22Rv1 (cell line): ENCODE measurements around the gene GPC6.
A peak's percentile ranks its signal among the peaks of the same experiment; 100 is the strongest.

ENCODE experiments used
- H3K27ac ChIP-seq: fragments of 450-650 bp; 2 replicates; pipeline ENCODE4 v1.5.1; 2017
- CTCF ChIP-seq: fragments of 450-650 bp; IDR thresholded peaks from 2 replicates; pipeline ENCODE4 v1.5.1; 2017; ENCODE audit warnings: mild to moderate bottlenecking
- ZFX ChIP-seq: fragments of 450-650 bp; IDR thresholded peaks from 2 replicates; pipeline ENCODE4 v1.6.1; 2017; ENCODE audit warnings: antibody characterized with exemption, borderline replicate concordance

GPC6 gene

GRCh38 chr13:93967286-93967685 lies 740.7 kb downstream of the GPC6 start:
- H3K27ac ChIP-seq = peak overlapping the region; percentile 58
- no peak for TF ChIP-seq ZFX
- TF ChIP-seq CTCF = no peak

- no peak for TF ChIP-seq ZFX
- TF ChIP-seq CTCF = no peak
- no peak overlapping the region for H3K27ac ChIP-seq
These were observed 748.6 kb downstream of the GPC6 start for GRCh38 chr13:93975242-93975641.

GRCh38 chr13:93976528-93976927 lies 749.9 kb downstream of the GPC6 start:
- no peak for TF ChIP-seq ZFX
- no peak for TF ChIP-seq CTCF
- H3K27ac ChIP-seq = no peak overlapping the region

GRCh38 chr13:93977986-93978385 lies 751.4 kb downstream of the GPC6 start:
- no peak for TF ChIP-seq CTCF
- TF ChIP-seq ZFX = no peak
- no peak overlapping the region for H3K27ac ChIP-seq

GRCh38 chr13:93981426-93981977 lies 754.9 kb downstream of the GPC6 start:
- no peak for TF ChIP-seq CTCF
- no peak for TF ChIP-seq ZFX
- H3K27ac ChIP-seq = no peak overlapping the region

- no peak for TF ChIP-seq ZFX
- TF ChIP-seq CTCF = no peak
- no peak overlapping the region for H3K27ac ChIP-seq
These were observed 755.7 kb downstream of the GPC6 start for GRCh38 chr13:93982179-93982918.

- TF ChIP-seq ZFX (no peak), CTCF (no peak)
- H3K27ac ChIP-seq = no peak overlapping the region
These were observed 757.4 kb downstream of the GPC6 start for GRCh38 chr13:93984052-93984451.
